ENCODE measurements around the gene VDAC2. TPM values are rescaled to one million over a fixed set of nuclear protein-coding genes. Genes with fewer than 3 reads are reported as not detected.

VDAC2 gene
- total RNA-seq, 4 donors from 2014 or later, result 57.6 to 119 (median 76.5) TPM

GRCh38 chr10:75245354-75246250 is 35.0 kb downstream of the VDAC2 start:
- Histone ChIP-seq H3K36me3 (no peaks in the 10 kb centered on the region), H3K4me1 (no peaks in the 10 kb centered on the region), H3K4me3 (no peak overlapping the region), H3K27me3 (no peaks in the 10 kb centered on the region), H3K27ac (no peak overlapping the region), H3K9me3 (no peaks in the 10 kb centered on the region)
- intact Hi-C loops (cut with DNase I; ENCODE audit: low total_unique reads), result no loop called here
- no peak for DNase-seq
- TF ChIP-seq CTCF (IDR thresholded peaks at IDR 0.05) (no peak), POLR2A (IDR thresholded peaks at IDR 0.05) (no peak)

- intact Hi-C loops (cut with DNase I; ENCODE audit: low total_unique reads), result no loop called here
- Histone ChIP-seq H3K9me3 (no peaks in the 10 kb centered on the region), H3K4me1 (no peaks in the 10 kb centered on the region), H3K27ac (no peak overlapping the region), H3K27me3 (no peaks in the 10 kb centered on the region), H3K36me3 (no peaks in the 10 kb centered on the region), H3K4me3 (no peak overlapping the region)
- TF ChIP-seq CTCF (IDR thresholded peaks at IDR 0.05) (no peak), POLR2A (IDR thresholded peaks at IDR 0.05) (no peak)
- DNase-seq, result no peak
Observed at GRCh38 chr10:75246506-75246905, 35.9 kb downstream of the VDAC2 start.

GRCh38 chr10:75247797-75248196 is 37.2 kb downstream of the VDAC2 start:
- Histone ChIP-seq H3K4me3 (no peak overlapping the region), H3K4me1 (no peaks in the 10 kb centered on the region), H3K27ac (no peak overlapping the region), H3K36me3 (no peaks in the 10 kb centered on the region), H3K9me3 (no peaks in the 10 kb centered on the region), H3K27me3 (no peaks in the 10 kb centered on the region)
- intact Hi-C loops (cut with DNase I; ENCODE audit: low total_unique reads), result no loop called here
- DNase-seq, result no peak
- no peak for TF ChIP-seq CTCF (IDR thresholded peaks at IDR 0.05)
- no peak for TF ChIP-seq POLR2A (IDR thresholded peaks at IDR 0.05)

GRCh38 chr10:75250934-75251333 is 40.3 kb downstream of the VDAC2 start:
- Histone ChIP-seq H3K36me3 (no peaks in the 10 kb centered on the region), H3K27me3 (no peaks in the 10 kb centered on the region), H3K9me3 (peaks cover 0 to 8% of the 10 kb centered on the region in 2 donors), H3K4me3 (no peak overlapping the region), H3K4me1 (no peaks in the 10 kb centered on the region), H3K27ac (no peak overlapping the region)
- TF ChIP-seq CTCF (IDR thresholded peaks at IDR 0.05), result no peak
- no peak for TF ChIP-seq POLR2A (IDR thresholded peaks at IDR 0.05)
- intact Hi-C loops (cut with DNase I; ENCODE audit: low total_unique reads), result no loop called here
- no peak for DNase-seq
